SK-N-MC (cell line): ENCODE results near the gene NKD1.

Experiments used
- EZH2 ChIP-seq: fragments of 200-600 bp; sonication (generic); IDR thresholded peaks from one replicate; pipeline ENCODE4 v1.6.1; 2017; ENCODE audit warnings: antibody characterized with exemption
- POLR2AphosphoS5 ChIP-seq: IDR thresholded peaks from 2 replicates; pipeline ENCODE4 v1.6.1; 2012; ENCODE audit warnings: mild to moderate bottlenecking, low read depth, low read length, borderline replicate concordance

DNA sequence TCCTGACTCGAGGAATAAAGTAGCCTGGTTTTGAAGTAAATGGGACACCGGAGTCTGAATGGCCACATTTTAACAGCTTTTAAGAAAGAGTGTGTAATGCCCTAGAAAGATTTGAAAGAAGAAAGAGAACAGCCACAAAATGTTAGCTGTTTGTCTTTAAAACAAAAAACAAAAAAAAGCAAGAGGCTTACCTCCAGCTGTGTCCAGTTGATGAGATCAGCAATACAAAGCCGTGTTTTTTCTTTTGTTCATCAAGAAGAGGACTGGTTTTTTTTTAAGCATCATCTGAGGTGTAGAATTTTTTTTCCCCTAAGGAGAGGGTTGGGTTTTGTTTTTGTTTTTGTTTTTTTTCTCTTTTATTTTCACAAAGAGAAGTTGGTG, 58.8 kb downstream of the NKD1 start:
- TF ChIP-seq EZH2 (no peak), POLR2AphosphoS5 (no peak)
